GM18526 (cell line): Measurements from ENCODE around the gene HEXA.

Source experiments
- POLR2A ChIP-seq: IDR thresholded peaks from 3 replicates; pipeline ENCODE4 v1.6.1; 2011; ENCODE audit not compliant: insufficient read length; ENCODE audit errors: extremely low read depth

HEXA gene

GRCh38 chr15:72375846-72376581 is at the start of gene HEXA:
Gene HEXA (minus strand): TSS chr15:72376014. CDS start chr15:72375972, 42 bp downstream.
- peak; percentile 94 for TF ChIP-seq POLR2A

- TF ChIP-seq POLR2A = no peak
These were observed 47.4 kb upstream of the HEXA start for GRCh38 chr15:72423256-72423655.

- no peak for TF ChIP-seq POLR2A
These were observed 45.7 kb upstream of the HEXA start for GRCh38 chr15:72421484-72421883.

GRCh38 chr15:72420576-72420975 is 44.8 kb upstream of the HEXA start:
- TF ChIP-seq POLR2A = no peak

DNA sequence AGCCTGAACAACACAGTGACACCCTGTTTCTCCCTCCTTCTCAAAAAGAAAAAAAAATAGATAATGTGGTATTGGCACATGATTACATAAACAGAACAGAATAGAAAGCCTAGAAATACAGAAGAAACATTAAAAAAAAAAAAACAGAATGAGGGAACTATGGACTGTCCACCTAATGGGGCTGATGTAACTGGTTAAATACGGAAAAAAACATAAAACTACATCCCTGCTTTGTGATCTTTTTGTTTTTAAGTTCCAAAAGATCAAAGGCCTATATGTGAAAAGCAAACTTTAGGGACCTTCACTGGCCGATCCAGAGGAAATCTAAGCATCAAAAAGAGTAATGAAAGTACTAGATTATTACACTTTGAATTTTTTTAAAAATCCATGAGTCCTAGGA is 39.5 kb upstream of the HEXA start:
- TF ChIP-seq POLR2A = no peak

DNA sequence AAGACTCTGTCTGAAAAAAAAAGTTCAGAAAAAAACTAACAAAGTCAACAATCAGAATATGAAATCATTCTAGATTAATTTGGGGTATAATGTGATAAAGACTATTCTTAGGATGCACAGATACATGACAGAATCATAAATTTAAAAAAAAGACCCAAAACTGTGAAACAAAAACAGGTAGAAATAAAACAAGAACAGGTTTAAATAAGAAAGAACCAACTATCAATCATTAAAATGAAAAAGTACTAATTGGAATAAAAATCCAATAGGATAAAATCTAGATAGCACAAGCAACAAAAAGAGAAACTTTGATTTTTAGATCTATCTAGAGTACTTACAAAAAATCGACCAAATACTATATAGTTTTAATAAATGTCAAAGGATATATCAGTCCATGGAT is 35.7 kb upstream of the HEXA start:
- no peak for TF ChIP-seq POLR2A

- no peak for TF ChIP-seq POLR2A
These were observed 35.3 kb upstream of the HEXA start for GRCh38 chr15:72411111-72411510.

DNA sequence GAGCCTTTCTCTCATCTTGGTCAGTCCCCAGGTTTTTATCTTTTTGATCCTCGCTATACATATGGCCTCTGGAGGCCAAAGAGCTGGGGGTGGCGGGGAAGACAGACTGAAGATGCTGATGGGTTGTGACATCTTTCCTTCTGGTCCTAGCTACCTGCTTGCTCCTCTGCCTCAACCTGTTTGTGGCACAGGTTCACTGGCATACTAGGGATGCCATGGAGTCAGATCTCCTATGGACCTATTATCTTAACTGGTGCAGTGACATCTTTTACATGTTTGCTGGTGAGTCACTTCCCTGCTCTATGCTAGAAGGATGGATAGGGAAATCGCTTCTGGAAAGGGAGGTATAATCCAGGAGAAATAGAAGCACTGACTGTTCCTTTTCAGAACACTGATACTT is 31.1 kb upstream of the HEXA start:
- no peak for TF ChIP-seq POLR2A

GRCh38 chr15:72404841-72405240 is 29.0 kb upstream of the HEXA start:
- no peak for TF ChIP-seq POLR2A

GRCh38 chr15:72404356-72404755 is 28.5 kb upstream of the HEXA start:
- TF ChIP-seq POLR2A = no peak

- TF ChIP-seq POLR2A = no peak
These were observed 26.9 kb upstream of the HEXA start for GRCh38 chr15:72402726-72403125.

GRCh38 chr15:72398648-72399047 is 22.8 kb upstream of the HEXA start:
- TF ChIP-seq POLR2A = no peak

DNA sequence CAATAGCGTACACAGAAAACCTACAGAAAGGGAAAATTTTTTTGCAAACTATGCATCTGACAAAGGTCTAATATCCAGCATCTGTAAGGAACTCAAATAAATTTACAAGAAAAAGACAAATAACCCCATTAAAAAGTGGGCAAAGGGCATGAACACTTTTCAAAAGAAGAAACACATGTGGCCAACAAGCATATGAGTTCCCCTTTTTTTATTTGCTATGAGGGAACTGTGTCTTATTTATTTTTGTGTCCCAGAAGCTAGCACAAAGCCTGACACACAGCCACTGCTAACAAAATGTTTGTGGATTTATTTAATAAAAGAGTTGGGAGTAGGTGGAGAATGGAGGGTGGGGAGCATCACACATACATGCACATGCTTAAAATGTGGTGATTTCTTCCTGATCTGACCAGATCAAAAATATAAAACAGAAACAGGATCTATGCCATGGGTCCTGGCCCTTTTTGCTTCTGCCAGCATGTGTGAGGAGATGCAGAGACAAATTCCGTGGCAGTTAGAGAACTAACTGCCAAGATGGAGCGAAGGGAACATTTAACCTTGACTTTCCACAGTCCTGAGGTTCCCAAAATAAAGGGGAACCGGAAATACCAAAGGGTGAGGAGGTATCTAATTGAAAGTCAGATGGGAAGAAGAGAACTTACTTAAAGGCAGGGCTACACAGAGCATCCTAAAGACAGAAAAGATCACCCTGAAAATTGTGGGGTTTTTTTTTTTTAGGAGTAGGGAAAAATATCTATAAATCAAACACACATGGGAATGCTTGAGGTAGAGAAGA is 22.2 kb upstream of the HEXA start, which contains the start of gene TMEM202:
Gene TMEM202, plus strand, starts transcription at position 510 of the 793 bp plus-strand sequence. Its CDS starts 22 bp downstream, at position 532.
- no peak for TF ChIP-seq POLR2A

GRCh38 chr15:72389231-72389630 is 13.4 kb upstream of the HEXA start:
- TF ChIP-seq POLR2A = no peak

DNA sequence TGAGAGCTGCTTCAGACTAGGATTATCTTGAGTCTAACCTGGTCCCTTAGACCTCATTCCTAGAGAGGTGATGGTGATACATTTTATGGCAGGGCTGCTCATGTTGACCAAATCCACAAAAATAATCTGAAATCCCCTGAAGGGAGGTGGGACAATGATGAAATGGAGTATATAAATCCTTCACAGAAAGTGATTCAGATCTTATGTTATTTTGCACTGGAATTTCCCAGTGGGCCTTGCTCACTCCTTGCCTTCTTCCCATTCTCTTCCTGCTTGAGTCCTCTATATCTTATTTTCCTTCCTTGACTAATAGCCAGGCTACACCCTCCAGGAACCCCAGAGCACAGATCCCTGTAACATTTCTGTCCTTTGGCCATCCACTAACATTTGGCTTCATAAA is 11.9 kb upstream of the HEXA start:
- TF ChIP-seq POLR2A = no peak

- TF ChIP-seq POLR2A = no peak
These were observed 6.3 kb upstream of the HEXA start for GRCh38 chr15:72382146-72382545.
